Measurements from ENCODE around the gene KIF17.

Gene KIF17

GRCh38 chr1:20632386-20632785 is 85.4 kb downstream of the KIF17 start:
- DNase-seq (ENCODE audit: low read depth in 2 of 3, low spot score in 1 of 3): no peak

DNA sequence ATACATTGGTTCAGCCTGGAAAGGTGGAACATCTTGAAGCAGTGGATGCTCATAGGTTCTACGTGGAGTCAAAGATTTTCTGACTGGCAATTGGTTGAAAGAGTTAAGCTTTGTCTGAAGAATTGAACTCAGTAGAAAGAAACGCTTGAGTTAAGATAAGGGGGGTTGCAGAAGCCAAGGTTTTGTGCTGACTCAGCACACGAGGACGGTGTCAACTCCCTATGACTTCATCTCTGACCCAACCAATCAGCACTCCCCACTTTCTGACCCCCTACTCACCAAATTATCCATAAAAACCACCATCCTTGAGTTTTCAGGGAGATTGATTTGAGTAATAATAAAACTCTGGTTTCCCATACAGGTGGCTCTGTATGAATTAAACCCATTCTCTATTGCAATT is 87.1 kb downstream of the KIF17 start:
- no peak for DNase-seq (ENCODE audit: low read depth in 2 of 3, low spot score in 1 of 3)

DNA sequence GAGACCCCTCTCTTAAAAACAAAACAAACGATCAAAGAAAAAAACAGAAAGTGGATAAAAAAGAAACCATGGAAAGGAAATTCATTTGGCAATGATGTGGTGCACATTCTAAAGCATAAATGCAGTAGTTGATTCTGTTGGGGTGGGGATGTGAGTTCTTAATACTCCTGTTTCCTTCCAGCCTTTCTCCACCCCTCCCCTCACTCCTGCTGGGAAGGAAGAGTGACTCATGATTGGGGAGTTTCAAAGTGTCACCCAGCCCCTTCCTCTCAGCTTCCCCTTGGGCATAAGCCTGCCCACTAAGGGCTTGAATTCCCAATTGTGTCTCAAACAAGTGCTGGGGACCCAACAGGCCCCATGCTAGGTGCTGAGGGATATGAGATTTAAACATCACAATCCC is 91.3 kb downstream of the KIF17 start:
- no peak for DNase-seq (ENCODE audit: low read depth in 2 of 3, low spot score in 1 of 3)

GRCh38 chr1:20626098-20626427 is 91.7 kb downstream of the KIF17 start:
- DNase-seq (ENCODE audit: low read depth in 2 of 3, low spot score in 1 of 3): no peak

GRCh38 chr1:20625176-20626097 is 92.4 kb downstream of the KIF17 start:
- no peak for DNase-seq (ENCODE audit: low read depth in 2 of 3, low spot score in 1 of 3)

DNA sequence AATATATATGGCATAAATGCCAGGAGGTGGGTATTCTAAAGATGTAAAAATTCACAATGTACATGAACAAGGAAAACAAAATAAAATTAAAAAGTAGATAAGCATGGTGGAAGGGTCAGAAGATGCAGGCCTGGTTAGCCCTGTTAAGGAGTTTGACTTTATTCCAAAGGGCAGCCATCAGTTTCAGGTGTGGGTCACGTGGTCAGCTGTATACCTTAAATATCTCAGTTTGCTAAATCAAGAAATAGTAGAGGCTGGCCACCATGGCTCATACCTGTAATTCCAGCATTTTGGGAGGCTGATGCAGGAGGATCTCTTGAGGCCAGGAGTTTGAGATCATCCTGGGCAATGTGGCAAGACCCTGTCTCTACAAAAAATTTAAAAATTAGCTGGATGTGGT is 93.1 kb downstream of the KIF17 start:
- no peak for DNase-seq (ENCODE audit: low read depth in 2 of 3, low spot score in 1 of 3)

GRCh38 chr1:20621012-20621411 is 96.8 kb downstream of the KIF17 start:
- DNase-seq (ENCODE audit: low read depth in 2 of 3, low spot score in 1 of 3): no peak

DNA sequence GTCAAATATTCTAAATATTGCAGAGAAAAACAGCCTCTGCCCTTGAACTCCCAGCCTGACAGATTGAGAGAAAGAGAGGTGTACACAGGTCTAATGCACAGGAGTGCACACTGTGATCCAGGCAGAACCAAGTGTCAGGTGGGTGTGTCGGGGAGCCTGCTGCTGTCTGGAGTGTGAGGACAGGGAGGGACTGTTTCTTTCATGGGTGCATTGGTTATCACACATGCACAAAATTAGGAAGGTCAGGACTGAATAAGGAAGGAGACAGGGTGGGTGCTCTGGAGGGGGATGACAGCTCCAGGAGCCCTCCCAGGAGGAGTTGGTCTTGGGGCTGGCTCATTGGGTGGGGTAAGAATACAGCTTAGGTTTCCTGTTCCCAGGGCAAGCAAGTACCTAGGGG is 97.8 kb downstream of the KIF17 start:
- DNase-seq (ENCODE audit: low read depth in 2 of 3, low spot score in 1 of 3): no peak

- no peak for DNase-seq (ENCODE audit: low read depth in 2 of 3, low spot score in 1 of 3)
Observed at GRCh38 chr1:20618550-20618949, 99.3 kb downstream of the KIF17 start.

- DNase-seq (ENCODE audit: low read depth in 2 of 3, low spot score in 1 of 3): no peak
Observed at GRCh38 chr1:20616847-20617487, 100.8 kb downstream of the KIF17 start.

- no peak for DNase-seq (ENCODE audit: low read depth in 2 of 3, low spot score in 1 of 3)
Observed at GRCh38 chr1:20615946-20616846, 101.6 kb downstream of the KIF17 start.

GRCh38 chr1:20614131-20614579 is 103.7 kb downstream of the KIF17 start:
- no peak for DNase-seq (ENCODE audit: low read depth in 2 of 3, low spot score in 1 of 3)

All from stimulated activated CD4-positive, alpha-beta T cell treated with anti-CD3 and anti-CD28 coated beads, Interleukin-12 subunit alpha, Interleukin-12 subunit beta, amount 100 ng/mL, for 48 hours (primary cell).